ENCODE data around the gene IL25.

DNA sequence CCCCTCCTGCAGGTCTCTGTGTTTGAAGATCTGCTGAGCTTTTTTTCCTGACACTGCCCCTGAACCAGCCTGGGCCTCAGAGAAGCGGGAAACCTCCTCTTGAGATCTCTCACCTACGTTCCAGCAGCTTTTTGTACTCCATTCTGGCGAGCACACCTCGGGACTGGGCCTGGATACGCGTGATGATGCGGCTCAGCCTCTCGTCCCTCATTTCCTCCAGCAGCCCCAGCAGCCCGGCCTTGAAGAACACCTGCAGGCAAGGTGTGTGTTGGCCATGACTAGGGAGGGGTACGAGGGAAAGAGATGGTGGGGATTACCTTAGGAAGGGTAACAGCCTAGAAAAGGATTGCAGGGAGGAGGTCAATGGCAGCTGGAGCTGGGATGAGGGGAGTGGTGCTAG, 52.6 kb downstream of the IL25 start:
- TF ChIP-seq, protein P1, sequence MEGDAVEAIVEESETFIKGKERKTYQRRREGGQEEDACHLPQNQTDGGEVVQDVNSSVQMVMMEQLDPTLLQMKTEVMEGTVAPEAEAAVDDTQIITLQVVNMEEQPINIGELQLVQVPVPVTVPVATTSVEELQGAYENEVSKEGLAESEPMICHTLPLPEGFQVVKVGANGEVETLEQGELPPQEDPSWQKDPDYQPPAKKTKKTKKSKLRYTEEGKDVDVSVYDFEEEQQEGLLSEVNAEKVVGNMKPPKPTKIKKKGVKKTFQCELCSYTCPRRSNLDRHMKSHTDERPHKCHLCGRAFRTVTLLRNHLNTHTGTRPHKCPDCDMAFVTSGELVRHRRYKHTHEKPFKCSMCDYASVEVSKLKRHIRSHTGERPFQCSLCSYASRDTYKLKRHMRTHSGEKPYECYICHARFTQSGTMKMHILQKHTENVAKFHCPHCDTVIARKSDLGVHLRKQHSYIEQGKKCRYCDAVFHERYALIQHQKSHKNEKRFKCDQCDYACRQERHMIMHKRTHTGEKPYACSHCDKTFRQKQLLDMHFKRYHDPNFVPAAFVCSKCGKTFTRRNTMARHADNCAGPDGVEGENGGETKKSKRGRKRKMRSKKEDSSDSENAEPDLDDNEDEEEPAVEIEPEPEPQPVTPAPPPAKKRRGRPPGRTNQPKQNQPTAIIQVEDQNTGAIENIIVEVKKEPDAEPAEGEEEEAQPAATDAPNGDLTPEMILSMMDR (IDR thresholded peaks at IDR 0.05; ENCODE audit: poor library complexity), result no peak
- no peak for TF ChIP-seq EZH2phosphoT487 (IDR thresholded peaks at IDR 0.05; ENCODE audit: low read depth, severe bottlenecking, unreplicated experiment)

Measured in hepatocyte (in vitro differentiated cells).